HepG2 (cell line): ENCODE measurements around the gene DOCK2.

Experiments used
- POLR2A ChIP-seq, 2 experiments: IDR thresholded peaks; 2 replicates each; pipeline ENCODE4 v1.6.1; 2011; ENCODE audit warnings: low read depth in 2 of 2, low read length in 2 of 2, mild to moderate bottlenecking in 1 of 2, moderate library complexity in 1 of 2; ENCODE audit not compliant: insufficient read depth in 1 of 2
- TF ChIP-seq, protein P1 (sequence below): sonication (generic); formaldehyde crosslinking; IDR thresholded peaks from 2 replicates; pipeline ENCODE4 v1.5.0; 2020; ENCODE audit warnings: mild to moderate bottlenecking, missing genetic modification reagents, moderate library complexity

DNA sequence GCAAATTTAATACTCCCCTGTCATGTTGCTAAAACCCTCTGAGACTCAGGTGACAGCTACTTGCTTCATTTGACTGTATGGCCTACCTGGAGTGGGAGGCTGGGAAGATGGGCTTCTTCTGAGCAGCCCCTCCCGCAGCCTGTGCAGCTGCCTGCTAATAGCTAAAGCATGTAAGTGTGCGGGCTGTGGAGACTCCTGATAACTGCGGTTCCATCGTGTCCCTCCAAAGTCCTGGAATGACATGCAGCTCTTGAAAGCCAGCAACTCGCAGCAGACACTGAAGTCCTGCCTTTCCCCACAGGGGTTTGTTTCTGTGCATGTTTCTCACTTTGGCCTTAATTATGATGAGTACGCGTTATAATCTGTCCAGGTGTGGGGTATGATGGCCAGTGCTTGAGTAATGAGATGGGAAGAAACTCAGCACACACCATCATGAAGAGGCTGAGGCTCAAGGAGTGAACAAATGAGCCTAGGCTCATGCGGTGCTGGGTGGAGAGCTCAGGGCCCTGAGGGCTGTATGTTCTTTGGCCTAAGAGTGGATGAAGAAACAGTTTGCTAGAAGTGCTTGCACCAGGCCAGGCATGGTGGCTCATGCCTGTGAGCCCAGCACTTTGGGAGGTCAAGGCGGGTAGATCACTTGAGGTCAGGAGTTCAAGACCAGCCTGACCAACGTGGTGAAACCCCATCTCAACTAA lies 119.1 kb downstream of the DOCK2 start:
- TF ChIP-seq, protein P1, sequence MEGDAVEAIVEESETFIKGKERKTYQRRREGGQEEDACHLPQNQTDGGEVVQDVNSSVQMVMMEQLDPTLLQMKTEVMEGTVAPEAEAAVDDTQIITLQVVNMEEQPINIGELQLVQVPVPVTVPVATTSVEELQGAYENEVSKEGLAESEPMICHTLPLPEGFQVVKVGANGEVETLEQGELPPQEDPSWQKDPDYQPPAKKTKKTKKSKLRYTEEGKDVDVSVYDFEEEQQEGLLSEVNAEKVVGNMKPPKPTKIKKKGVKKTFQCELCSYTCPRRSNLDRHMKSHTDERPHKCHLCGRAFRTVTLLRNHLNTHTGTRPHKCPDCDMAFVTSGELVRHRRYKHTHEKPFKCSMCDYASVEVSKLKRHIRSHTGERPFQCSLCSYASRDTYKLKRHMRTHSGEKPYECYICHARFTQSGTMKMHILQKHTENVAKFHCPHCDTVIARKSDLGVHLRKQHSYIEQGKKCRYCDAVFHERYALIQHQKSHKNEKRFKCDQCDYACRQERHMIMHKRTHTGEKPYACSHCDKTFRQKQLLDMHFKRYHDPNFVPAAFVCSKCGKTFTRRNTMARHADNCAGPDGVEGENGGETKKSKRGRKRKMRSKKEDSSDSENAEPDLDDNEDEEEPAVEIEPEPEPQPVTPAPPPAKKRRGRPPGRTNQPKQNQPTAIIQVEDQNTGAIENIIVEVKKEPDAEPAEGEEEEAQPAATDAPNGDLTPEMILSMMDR (CRISPR knock-in tag) = no peak
- no peak for TF ChIP-seq POLR2A (IDR thresholded peaks at IDR 0.05; ENCODE audit: insufficient read depth in 1 of 2, low read depth in 2 of 2, low read length in 2 of 2)
